ENCODE data around the gene CFL1. TPM values are rescaled to one million over a fixed set of nuclear protein-coding genes. Genes with fewer than 3 reads are reported as not detected.

CFL1 gene
- total RNA-seq, 1 experiment from 2014 or later, result 1,911 TPM

- ATAC-seq (no peak), DNase-seq (ENCODE audit: low read depth, low spot score) (no peak)
- no TSS peak for BruUV-seq (replicated peaks)
- ChIA-PET CTCF (interaction anchor here (0.5 to 0.6 kb wide), 3 partner anchors 75 to 164 kb away, joined by 3 to 7 read pairs (median 6); no protein-coding TSS in a partner anchor), POLR2A (interaction anchor here (0.6 to 0.9 kb wide), 5 partner anchors 18 to 525 kb away, joined by 3 to 13 read pairs (median 7); no protein-coding TSS in a partner anchor)
- no peak for TF ChIP-seq POLR2AphosphoS5 (IDR thresholded peaks at IDR 0.05; ENCODE audit: low read depth, low read length)
- TF ChIP-seq CTCF (IDR thresholded peaks at IDR 0.05), result no peak
- no peak for TF ChIP-seq TCF7L2 (IDR thresholded peaks at IDR 0.05; ENCODE audit: low read depth, low read length)
- no peak for TF ChIP-seq SIN3A (IDR thresholded peaks at IDR 0.05; ENCODE audit: borderline replicate concordance, insufficient read depth, low read depth, low read length)
- no peak for TF ChIP-seq REST (IDR thresholded peaks at IDR 0.05; ENCODE audit: insufficient read depth in 1 of 2, low read depth in 2 of 2, low read length in 1 of 2)
- intact Hi-C loops (cut with micrococcal nuclease; ENCODE audit: unreplicated experiment) (no loop called here), in situ Hi-C loops (cut with HindIII; ENCODE audit: low pct_unique_long_range_greater_than_20kb, low sequenced_read_pairs) (no loop called here)
- H3K36me3 ChIP-seq (ENCODE audit: control insufficient read depth, insufficient read depth, low read length), result no peaks in the 10 kb centered on the region
- no peaks in the 10 kb centered on the region for H3K4me1 ChIP-seq (ENCODE audit: control insufficient read depth, insufficient read depth, low read length)
- H3K9me3 ChIP-seq (ENCODE audit: control insufficient read depth, insufficient read depth, low read depth, low read length), result no peaks in the 10 kb centered on the region
- H3K27me3 ChIP-seq (ENCODE audit: control insufficient read depth, insufficient read depth, low read length), result peaks cover 6% of the 10 kb centered on the region; the same call in 1 of the 2 replicates
- no peak overlapping the region for H3K4me3 ChIP-seq (ENCODE audit: low read depth in 2 of 2, low read length in 2 of 2)
- no peak overlapping the region for H3K27ac ChIP-seq (ENCODE audit: low read length)
Observed at GRCh38 chr11:65826984-65827735, 30.8 kb downstream of the CFL1 start.

DNA sequence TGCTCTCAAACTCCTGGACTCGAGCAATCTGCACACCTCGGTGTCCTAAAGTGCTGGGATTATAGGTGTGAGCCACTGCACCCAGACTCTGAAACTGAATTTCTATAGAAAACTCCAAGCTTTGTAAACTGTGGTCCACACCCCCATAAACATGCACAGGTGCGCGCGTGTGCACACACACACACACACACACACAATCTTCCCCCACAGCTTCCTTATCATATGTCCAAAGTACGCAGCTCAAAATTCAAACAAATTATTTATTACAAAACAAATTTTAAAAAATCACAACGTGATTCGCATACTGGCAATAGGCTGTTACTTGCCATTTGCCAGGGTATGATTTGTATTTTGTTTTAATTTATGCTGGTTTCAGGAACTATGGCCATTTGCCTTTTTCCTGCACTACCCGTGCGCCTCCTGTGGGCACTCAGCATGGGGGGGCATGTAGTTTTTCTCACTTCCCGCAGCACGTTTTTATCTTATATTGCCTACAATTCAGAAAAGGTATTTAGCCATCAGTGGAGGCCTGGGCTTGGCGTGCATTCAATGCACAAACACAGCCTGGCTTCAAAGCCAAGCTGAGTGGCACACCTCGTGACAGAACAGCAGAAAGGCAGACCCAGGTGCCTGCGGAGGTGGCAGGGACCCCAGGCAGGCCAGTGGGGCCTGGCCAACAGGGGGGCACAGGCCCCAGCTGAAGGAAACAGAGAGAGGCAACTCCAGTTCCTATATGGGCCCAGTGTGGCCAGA lies 35.0 kb downstream of the CFL1 start:
- in situ Hi-C loops (cut with HindIII; ENCODE audit: low pct_unique_long_range_greater_than_20kb, low sequenced_read_pairs) (no loop called here), intact Hi-C loops (cut with micrococcal nuclease; ENCODE audit: unreplicated experiment) (no loop called here)
- TF ChIP-seq CTCF (IDR thresholded peaks at IDR 0.05) (no peak), TCF7L2 (IDR thresholded peaks at IDR 0.05; ENCODE audit: low read depth, low read length) (no peak), POLR2AphosphoS5 (IDR thresholded peaks at IDR 0.05; ENCODE audit: low read depth, low read length) (no peak), REST (IDR thresholded peaks at IDR 0.05; ENCODE audit: insufficient read depth in 1 of 2, low read depth in 2 of 2, low read length in 1 of 2) (no peak), SIN3A (IDR thresholded peaks at IDR 0.05; ENCODE audit: borderline replicate concordance, insufficient read depth, low read depth, low read length) (no peak)
- Histone ChIP-seq H3K4me3 (ENCODE audit: low read depth in 2 of 2, low read length in 2 of 2) (no peak overlapping the region), H3K27ac (ENCODE audit: low read length) (no peak overlapping the region), H3K27me3 (ENCODE audit: control insufficient read depth, insufficient read depth, low read length) (no peaks in the 10 kb centered on the region), H3K4me1 (ENCODE audit: control insufficient read depth, insufficient read depth, low read length) (no peaks in the 10 kb centered on the region), H3K36me3 (ENCODE audit: control insufficient read depth, insufficient read depth, low read length) (no peaks in the 10 kb centered on the region), H3K9me3 (ENCODE audit: control insufficient read depth, insufficient read depth, low read depth, low read length) (no peaks in the 10 kb centered on the region)
- ChIA-PET POLR2A (no interaction called here), CTCF (no interaction called here)
- ATAC-seq (no peak), DNase-seq (ENCODE audit: low read depth, low spot score) (no peak)
- no TSS peak for BruUV-seq (replicated peaks)

Data from Panc1 (cell line).